ENCODE results near the gene PROB1.

PROB1 gene

GRCh38 chr5:139431706-139432105, 36.8 kb upstream of the PROB1 start:
- TF ChIP-seq PPARA (CRISPR knock-in tag; IDR thresholded peaks at IDR 0.05; ENCODE audit: borderline replicate concordance) = no peak
- no peak for TF ChIP-seq OSR1 (CRISPR knock-in tag; IDR thresholded peaks at IDR 0.05)
- no peak for TF ChIP-seq POU6F1 (CRISPR knock-in tag; IDR thresholded peaks at IDR 0.05; ENCODE audit: borderline replicate concordance, low read depth)
- no peak for TF ChIP-seq ESRRG (CRISPR knock-in tag; IDR thresholded peaks at IDR 0.05)
- no peak for TF ChIP-seq SNAI2 (CRISPR knock-in tag; IDR thresholded peaks at IDR 0.05)
- TF ChIP-seq CSDC2 (CRISPR knock-in tag; IDR thresholded peaks at IDR 0.05) = no peak
- TF ChIP-seq ZFP30 (CRISPR knock-in tag; IDR thresholded peaks at IDR 0.05) = no peak
- no peak for TF ChIP-seq ZNF565 (CRISPR knock-in tag; conservative IDR thresholded peaks at IDR 0.05; ENCODE audit: low read depth)
- TF ChIP-seq ZNF70 (CRISPR knock-in tag; IDR thresholded peaks at IDR 0.05) = no peak
- TF ChIP-seq ZNF8 (CRISPR knock-in tag; IDR thresholded peaks at IDR 0.05) = no peak
- TF ChIP-seq GLIS3 (CRISPR knock-in tag; IDR thresholded peaks at IDR 0.05) = no peak
- no peak for TF ChIP-seq PATZ1 (CRISPR knock-in tag; IDR thresholded peaks at IDR 0.05; ENCODE audit: borderline replicate concordance)
- TF ChIP-seq ISL1 (CRISPR knock-in tag; IDR thresholded peaks at IDR 0.05) = no peak
- TF ChIP-seq CREB5 (CRISPR knock-in tag; IDR thresholded peaks at IDR 0.05; ENCODE audit: low read depth) = no peak
- no peak for TF ChIP-seq TOX (CRISPR knock-in tag; IDR thresholded peaks at IDR 0.05; ENCODE audit: borderline replicate concordance)
- TF ChIP-seq CSRNP3 (CRISPR knock-in tag; IDR thresholded peaks at IDR 0.05) = no peak
- TF ChIP-seq ZC3H10 (CRISPR knock-in tag; IDR thresholded peaks at IDR 0.05) = no peak
- no peak for TF ChIP-seq RARB (CRISPR knock-in tag; IDR thresholded peaks at IDR 0.05)
- ATAC-seq = no peak

- TF ChIP-seq POU6F1 (CRISPR knock-in tag; IDR thresholded peaks at IDR 0.05; ENCODE audit: borderline replicate concordance, low read depth) = no peak
- TF ChIP-seq TSHZ2 (CRISPR knock-in tag; IDR thresholded peaks at IDR 0.05) = no peak
- no peak for TF ChIP-seq SNAI2 (CRISPR knock-in tag; IDR thresholded peaks at IDR 0.05)
- no peak for TF ChIP-seq ZFP3 (CRISPR knock-in tag; IDR thresholded peaks at IDR 0.05)
- TF ChIP-seq CSDC2 (CRISPR knock-in tag; IDR thresholded peaks at IDR 0.05) = no peak
- TF ChIP-seq GLIS3 (CRISPR knock-in tag; IDR thresholded peaks at IDR 0.05) = no peak
- TF ChIP-seq ZNF565 (CRISPR knock-in tag; conservative IDR thresholded peaks at IDR 0.05; ENCODE audit: low read depth) = no peak
- TF ChIP-seq ISL1 (CRISPR knock-in tag; IDR thresholded peaks at IDR 0.05) = no peak
- TF ChIP-seq ZFP30 (CRISPR knock-in tag; IDR thresholded peaks at IDR 0.05) = no peak
- no peak for TF ChIP-seq TCF4 (CRISPR knock-in tag; IDR thresholded peaks at IDR 0.05; ENCODE audit: borderline replicate concordance)
- TF ChIP-seq ZNF8 (CRISPR knock-in tag; IDR thresholded peaks at IDR 0.05) = no peak
- no peak for TF ChIP-seq ZNF70 (CRISPR knock-in tag; IDR thresholded peaks at IDR 0.05)
- no peak for TF ChIP-seq PPARA (CRISPR knock-in tag; IDR thresholded peaks at IDR 0.05; ENCODE audit: borderline replicate concordance)
- no peak for ATAC-seq
These were observed 35.1 kb upstream of the PROB1 start for GRCh38 chr5:139430015-139430414.

All from SK-N-SH treated with all-trans-retinoic acid at 6 μM for 48 hours (cell line).